ENCODE results near the gene SLC5A5. TPM values are rescaled to one million over a fixed set of nuclear protein-coding genes. Genes with fewer than 3 reads are reported as not detected.
"Not testable (repeated sequence)": the region's sequence is repeated elsewhere in the genome, so short reads cannot be mapped to it uniquely, and the experiment has no call there.

The SLC5A5 gene
- total RNA-seq, 2 experiments from 2014 or later, result 1.1 to 1.2 TPM

DNA sequence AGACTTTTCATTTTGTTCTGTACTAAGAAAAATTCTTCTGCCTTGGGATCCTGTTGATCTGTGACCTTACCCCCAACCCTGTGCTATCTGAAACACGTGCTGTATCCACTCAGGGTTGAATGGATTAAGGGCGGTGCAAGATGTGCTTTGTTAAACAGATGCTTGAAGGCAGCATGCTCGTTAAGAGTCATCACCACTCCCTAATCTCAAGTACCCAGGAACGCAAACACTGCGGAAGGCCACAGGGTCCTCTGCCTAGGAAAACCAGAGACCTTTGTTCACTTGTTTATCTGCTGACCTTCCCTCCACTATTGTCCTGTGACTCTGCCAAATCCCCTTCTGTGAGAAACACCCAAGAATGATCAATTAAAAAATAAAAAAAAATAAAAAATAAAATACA lies 47.4 kb downstream of the SLC5A5 start:
- CTCF ChIA-PET, result interaction anchor here (0.6 kb wide), 1 partner anchor 10 kb away, joined by 3 read pairs; no protein-coding TSS in a partner anchor
- H3K27me3 Mint-ChIP-seq (ENCODE audit: low read depth); intact Hi-C loops (cut with micrococcal nuclease): not testable (repeated sequence)

DNA sequence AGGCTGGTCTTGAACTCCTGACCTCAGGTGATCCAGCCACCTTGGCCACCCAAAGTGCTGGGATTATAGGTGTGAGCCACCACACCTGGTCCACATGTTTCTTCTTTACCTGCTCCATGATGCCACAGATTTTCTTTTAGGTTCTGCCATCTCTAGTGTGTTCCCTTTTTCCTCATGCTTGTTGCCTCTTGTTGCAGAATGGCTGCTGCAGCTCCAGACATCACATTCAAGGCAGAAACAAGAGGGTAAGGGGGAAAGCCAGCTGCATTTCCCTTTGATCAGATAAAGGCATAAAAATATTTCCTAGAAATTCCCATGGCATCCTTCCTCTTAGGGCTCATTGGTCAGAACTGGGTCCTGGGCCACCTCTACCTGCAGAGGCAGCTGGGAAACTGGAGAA lies 48.8 kb downstream of the SLC5A5 start:
- Mint-ChIP-seq H3K4me3 (no peak overlapping the region), H3K27me3 (ENCODE audit: low read depth) (no peaks in the 10 kb centered on the region), H3K36me3 (ENCODE audit: low read depth) (no peaks in the 10 kb centered on the region), H3K4me1 (ENCODE audit: low read depth) (no peaks in the 10 kb centered on the region), H3K9me3 (no peaks in the 10 kb centered on the region), H3K27ac (no peak overlapping the region)
- DNase-seq, result no peak
- intact Hi-C loops (cut with micrococcal nuclease), result no loop called here
- CTCF ChIA-PET, result interaction anchor here (0.7 kb wide), 1 partner anchor 12 kb away, joined by 3 read pairs; the partner anchor contains the start of gene CCDC124

More for the DNA sequence above, 47.4 kb downstream of the SLC5A5 start:
- DNase-seq; H3K27ac Mint-ChIP-seq; H3K36me3 Mint-ChIP-seq (ENCODE audit: low read depth); H3K4me1 Mint-ChIP-seq (ENCODE audit: low read depth); H3K9me3 Mint-ChIP-seq; H3K4me3 Mint-ChIP-seq: not testable (repeated sequence)

DNA sequence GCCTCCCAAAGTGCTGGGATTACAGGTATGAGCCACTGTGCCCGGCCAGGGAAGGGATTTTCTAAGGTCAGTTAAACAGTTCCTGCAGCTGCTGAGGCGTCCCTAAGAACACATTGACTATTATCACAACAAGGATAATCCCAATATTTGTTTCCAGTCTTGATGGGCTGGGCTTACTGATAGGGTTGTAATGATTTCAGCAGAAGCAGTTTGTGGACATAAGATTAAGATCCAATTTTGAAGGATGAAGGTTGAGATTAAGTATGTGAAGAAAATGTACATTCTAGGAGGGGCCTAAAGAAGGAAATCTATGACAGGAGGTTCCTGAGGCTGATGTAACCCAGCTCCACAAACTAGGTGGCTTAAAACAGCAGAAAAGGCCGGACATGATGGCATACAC lies 50.4 kb downstream of the SLC5A5 start:
- CTCF ChIA-PET, result no interaction called here
- Mint-ChIP-seq H3K4me1 (ENCODE audit: low read depth) (no peaks in the 10 kb centered on the region), H3K27ac (no peak overlapping the region)

DNA sequence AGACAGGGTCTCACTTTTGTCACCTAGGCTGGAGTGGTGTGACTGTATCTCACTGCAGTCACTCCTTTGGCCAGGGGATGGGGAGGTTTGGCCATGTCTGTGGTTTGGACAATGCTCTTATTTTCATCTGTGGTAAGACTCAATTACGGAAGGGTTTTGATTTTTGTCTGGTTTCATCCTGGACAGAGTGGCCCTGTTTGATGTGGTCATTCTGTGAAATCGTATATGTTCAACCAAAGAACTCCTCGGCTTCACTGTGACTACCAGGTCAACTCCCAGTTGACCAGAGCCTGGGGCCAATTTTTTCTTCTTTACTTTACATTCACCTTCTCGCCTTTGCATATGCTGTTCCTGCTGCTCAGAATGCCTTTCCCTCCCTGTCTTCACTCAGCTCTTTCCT lies 54.3 kb downstream of the SLC5A5 start:
- no peak overlapping the region for H3K4me3 Mint-ChIP-seq
- no peaks in the 10 kb centered on the region for H3K36me3 Mint-ChIP-seq (ENCODE audit: low read depth)
- no peak for DNase-seq
- no peak overlapping the region for H3K27ac Mint-ChIP-seq
- no peaks in the 10 kb centered on the region for H3K9me3 Mint-ChIP-seq
- CTCF ChIA-PET, result interaction anchor here (0.6 to 2.1 kb wide), 3 partner anchors 12 to 399 kb away, joined by 3 to 6 read pairs (median 4); no protein-coding TSS in a partner anchor
- intact Hi-C loops (cut with micrococcal nuclease), result no loop called here
- no peaks in the 10 kb centered on the region for H3K27me3 Mint-ChIP-seq (ENCODE audit: low read depth)
- no peaks in the 10 kb centered on the region for H3K4me1 Mint-ChIP-seq (ENCODE audit: low read depth)

More for the DNA sequence above, 50.4 kb downstream of the SLC5A5 start:
- Mint-ChIP-seq H3K27me3 (ENCODE audit: low read depth) (no peaks in the 10 kb centered on the region), H3K36me3 (ENCODE audit: low read depth) (no peaks in the 10 kb centered on the region), H3K4me3 (no peak overlapping the region), H3K9me3 (no peaks in the 10 kb centered on the region)
- intact Hi-C loops (cut with micrococcal nuclease), result no loop called here
- no peak for DNase-seq

DNA sequence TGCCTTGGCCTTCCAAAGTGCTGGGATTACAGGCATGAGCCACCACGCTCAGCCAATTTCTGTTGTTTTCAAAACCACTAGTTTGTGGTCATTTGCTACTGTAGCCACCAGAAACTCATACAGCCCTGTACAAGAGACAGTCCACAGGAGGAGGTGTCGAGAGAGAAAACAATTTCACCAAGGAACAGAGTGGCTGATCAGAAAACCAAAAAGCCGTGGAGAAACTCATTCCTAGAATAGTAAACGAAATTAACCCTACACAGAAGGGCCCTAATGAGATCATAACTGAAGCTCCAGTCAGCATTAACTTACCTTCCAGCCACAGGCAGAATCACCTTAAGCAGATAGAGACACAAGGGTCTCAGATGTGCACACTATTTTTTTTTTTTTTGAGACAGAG lies 57.3 kb downstream of the SLC5A5 start:
- no peaks in the 10 kb centered on the region for H3K27me3 Mint-ChIP-seq (ENCODE audit: low read depth)
- no peaks in the 10 kb centered on the region for H3K9me3 Mint-ChIP-seq
- intact Hi-C loops (cut with micrococcal nuclease), result no loop called here
- no peaks in the 10 kb centered on the region for H3K36me3 Mint-ChIP-seq (ENCODE audit: low read depth)
- no peak overlapping the region for H3K27ac Mint-ChIP-seq
- DNase-seq, result no peak
- no peak overlapping the region for H3K4me3 Mint-ChIP-seq
- CTCF ChIA-PET, result interaction anchor here (0.6 to 6.3 kb wide), 4 partner anchors 14 to 70 kb away, joined by 3 to 70 read pairs (median 4); partner anchors contain the start of gene RPL18A
- H3K4me1 Mint-ChIP-seq (ENCODE audit: low read depth), result peaks cover 16% of the 10 kb centered on the region

DNA sequence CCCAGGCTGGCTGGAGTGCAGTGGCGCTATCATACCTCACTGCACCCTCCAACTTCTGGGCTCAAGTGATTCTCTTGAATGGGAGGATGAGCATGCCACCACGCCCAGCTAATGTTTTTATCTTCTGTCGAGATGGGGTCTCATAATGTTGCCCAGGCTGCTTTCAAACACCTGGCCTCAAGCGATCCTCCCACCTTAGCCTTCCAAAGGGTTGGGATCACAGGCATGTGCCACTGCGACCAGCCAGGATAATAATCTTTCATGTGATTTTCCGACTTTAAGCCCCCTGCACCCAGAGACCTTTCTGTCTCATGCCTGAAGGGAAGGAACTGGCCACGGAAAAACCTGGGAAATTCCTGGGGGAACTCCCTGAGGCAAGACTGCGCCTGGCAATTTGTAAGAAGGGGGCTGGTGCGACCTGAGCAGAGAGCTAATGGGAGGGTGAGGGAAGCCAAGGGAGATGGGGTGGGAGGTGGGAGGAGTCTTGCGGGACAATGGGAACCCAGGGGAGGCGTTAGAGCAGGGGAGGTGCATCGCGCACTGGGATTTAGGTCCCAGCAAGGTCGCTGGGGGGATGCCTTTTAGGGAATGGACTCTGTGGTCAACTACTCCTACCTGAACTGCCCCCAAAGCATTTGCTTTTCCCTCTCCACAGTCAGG lies 59.9 kb downstream of the SLC5A5 start:
- intact Hi-C loops (cut with micrococcal nuclease), result loop anchor here (1.0 to 5.0 kb wide), 5 partner anchors 59 to 459 kb away; partner anchors contain the start of genes RPL18A and SLC27A1
- peak; percentile 29 for DNase-seq
- Mint-ChIP-seq H3K4me1 (ENCODE audit: low read depth) (peaks cover 19% of the 10 kb centered on the region), H3K4me3 (peak overlapping the region; percentile 95), H3K9me3 (no peaks in the 10 kb centered on the region), H3K27ac (no peak overlapping the region), H3K36me3 (ENCODE audit: low read depth) (peaks cover 2% of the 10 kb centered on the region), H3K27me3 (ENCODE audit: low read depth) (no peaks in the 10 kb centered on the region)
- CTCF ChIA-PET, result interaction anchor here (1.0 to 9.5 kb wide), 9 partner anchors 26 to 77 kb away, joined by 3 to 186 read pairs (median 7); partner anchors contain the start of genes RPL18A and SLC5A5

DNA sequence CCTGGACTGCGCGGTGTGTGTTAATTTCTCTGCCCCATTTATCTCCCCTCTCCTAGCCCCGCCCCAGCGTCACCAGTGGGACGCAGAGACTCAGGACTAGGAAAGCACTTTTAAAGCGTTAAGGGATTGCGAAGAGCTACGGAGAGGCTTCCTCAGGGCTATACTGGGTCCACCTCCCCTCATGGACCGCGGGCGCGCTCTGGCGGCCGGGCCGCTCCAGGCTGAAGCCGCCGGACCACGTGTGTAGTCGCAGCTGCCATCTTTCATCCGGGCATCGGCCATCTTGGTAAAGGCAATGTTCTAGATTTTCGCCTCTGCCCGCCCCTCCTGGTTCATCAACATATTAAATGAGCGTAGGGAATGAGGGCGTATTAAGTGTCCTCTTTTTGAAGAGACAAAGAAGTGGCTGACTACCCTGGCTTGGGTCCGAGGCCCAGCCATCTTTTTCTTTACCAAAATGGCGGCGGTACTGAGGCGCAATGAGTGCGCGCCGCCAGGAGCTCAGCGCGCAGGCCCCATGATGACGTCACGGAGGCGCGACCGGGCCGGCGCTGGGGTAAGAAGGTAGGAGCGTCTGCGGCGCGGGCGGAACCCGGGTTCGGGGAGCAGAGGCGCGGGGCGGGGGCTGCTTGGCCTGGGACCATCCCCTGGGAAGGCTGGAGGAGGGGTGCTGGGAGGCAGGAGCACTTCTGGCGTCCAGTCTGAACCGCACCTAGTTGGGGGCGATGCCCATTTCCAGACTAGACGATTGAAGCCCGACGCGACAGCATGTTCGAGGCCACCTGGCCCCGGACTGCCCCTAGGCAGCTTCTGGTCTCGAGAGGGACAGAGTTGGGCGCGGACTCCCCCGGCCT lies 61.0 kb downstream of the SLC5A5 start, which contains the start of gene CCDC124:
CCDC124 (plus strand) TSS at position 531 of the 854 bp plus-strand sequence. CDS start 3,406 bp downstream, outside the sequence.
- CTCF ChIA-PET, result interaction anchor here (0.6 to 9.5 kb wide), 11 partner anchors 12 to 229 kb away, joined by 3 to 186 read pairs (median 7); partner anchors contain the start of genes RPL18A and SLC5A5
- H3K27me3 Mint-ChIP-seq (ENCODE audit: low read depth), result no peaks in the 10 kb centered on the region
- H3K4me3 Mint-ChIP-seq, result peak within 1 kb of the TSS; percentile 95
- H3K36me3 Mint-ChIP-seq (ENCODE audit: low read depth), result peaks cover 6% of the 10 kb centered on the region
- peaks cover 25% of the 10 kb centered on the region for H3K4me1 Mint-ChIP-seq (ENCODE audit: low read depth)
- intact Hi-C loops (cut with micrococcal nuclease), result loop anchor here (1.0 to 5.0 kb wide), 5 partner anchors 60 to 460 kb away; partner anchors contain the start of genes RPL18A and SLC27A1
- no peaks in the 10 kb centered on the region for H3K9me3 Mint-ChIP-seq
- peak within 1 kb of the TSS; percentile 96 for H3K27ac Mint-ChIP-seq
- DNase-seq, result peak; percentile 95

DNA sequence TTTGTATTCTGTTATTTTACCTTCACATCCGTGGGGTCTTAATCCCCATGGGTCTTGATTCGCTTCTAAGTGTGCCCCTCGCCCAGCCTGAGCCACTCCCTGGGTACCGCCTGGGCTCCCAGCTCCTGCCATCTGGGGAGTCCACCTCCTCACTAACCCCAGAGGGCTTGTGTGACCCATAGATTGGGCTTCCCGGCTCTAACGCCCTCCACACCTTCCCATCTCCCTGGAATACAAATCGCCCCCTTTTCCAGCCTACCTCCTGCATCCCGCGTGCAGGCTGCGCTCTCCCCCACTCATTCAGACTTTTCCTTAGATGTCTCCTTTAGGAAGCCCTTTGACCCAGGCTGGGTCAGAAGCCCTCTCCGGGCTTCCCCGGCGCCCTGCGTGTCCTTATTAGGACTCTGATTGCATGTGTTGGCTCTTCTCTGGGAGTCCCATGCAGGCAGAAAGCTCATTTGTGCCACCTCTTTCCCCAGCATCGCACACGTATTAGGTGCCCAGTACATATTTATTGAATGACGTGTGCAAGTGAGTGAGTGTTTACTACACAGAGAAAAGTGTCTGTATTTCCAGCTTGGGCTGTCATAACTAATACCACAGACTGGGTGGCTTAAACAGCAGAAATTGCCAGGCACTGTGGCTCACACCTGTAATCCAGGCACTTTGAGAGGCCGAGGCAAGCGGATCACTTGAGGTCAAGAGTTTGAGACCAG lies 61.8 kb downstream of the SLC5A5 start:
- peaks cover 25% of the 10 kb centered on the region for H3K4me1 Mint-ChIP-seq (ENCODE audit: low read depth)
- H3K27me3 Mint-ChIP-seq (ENCODE audit: low read depth), result no peaks in the 10 kb centered on the region
- H3K4me3 Mint-ChIP-seq, result peak overlapping the region; percentile 95
- intact Hi-C loops (cut with micrococcal nuclease), result loop anchor here (2.0 to 5.0 kb wide), 2 partner anchors 149 to 461 kb away; partner anchors contain the start of gene SLC27A1
- H3K36me3 Mint-ChIP-seq (ENCODE audit: low read depth), result peaks cover 6% of the 10 kb centered on the region
- CTCF ChIA-PET, result interaction anchor here (0.6 to 9.5 kb wide), 11 partner anchors 12 to 230 kb away, joined by 3 to 186 read pairs (median 7); partner anchors contain the start of genes RPL18A and SLC5A5
- DNase-seq, result no peak
- H3K27ac Mint-ChIP-seq, result peak overlapping the region; percentile 48
- H3K9me3 Mint-ChIP-seq, result no peaks in the 10 kb centered on the region

DNA sequence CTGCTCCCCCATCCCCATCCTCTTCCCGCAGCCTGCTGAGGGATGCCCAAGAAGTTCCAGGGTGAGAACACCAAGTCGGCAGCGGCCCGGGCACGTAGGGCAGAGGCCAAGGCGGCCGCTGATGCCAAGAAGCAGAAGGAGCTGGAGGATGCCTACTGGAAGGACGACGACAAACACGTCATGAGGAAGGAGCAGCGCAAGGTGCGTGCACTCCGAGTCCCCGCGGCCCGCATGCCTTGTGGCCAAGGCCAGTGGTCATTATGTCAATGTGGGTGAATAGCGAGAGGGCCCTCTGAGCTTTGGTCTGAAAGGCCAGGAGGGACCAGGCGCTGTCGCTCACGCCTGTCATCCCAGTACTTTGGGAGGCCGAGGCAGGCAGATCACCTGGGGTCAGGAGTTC lies 64.6 kb downstream of the SLC5A5 start:
- DNase-seq, result no peak
- Mint-ChIP-seq H3K27ac (no peak overlapping the region), H3K9me3 (no peaks in the 10 kb centered on the region), H3K4me1 (ENCODE audit: low read depth) (peaks cover 24% of the 10 kb centered on the region), H3K4me3 (no peak overlapping the region), H3K36me3 (ENCODE audit: low read depth) (peaks cover 14% of the 10 kb centered on the region), H3K27me3 (ENCODE audit: low read depth) (no peaks in the 10 kb centered on the region)
- intact Hi-C loops (cut with micrococcal nuclease), result no loop called here
- CTCF ChIA-PET, result interaction anchor here (1.0 to 9.5 kb wide), 3 partner anchors 10 to 109 kb away, joined by 3 to 186 read pairs (median 14); no protein-coding TSS in a partner anchor

DNA sequence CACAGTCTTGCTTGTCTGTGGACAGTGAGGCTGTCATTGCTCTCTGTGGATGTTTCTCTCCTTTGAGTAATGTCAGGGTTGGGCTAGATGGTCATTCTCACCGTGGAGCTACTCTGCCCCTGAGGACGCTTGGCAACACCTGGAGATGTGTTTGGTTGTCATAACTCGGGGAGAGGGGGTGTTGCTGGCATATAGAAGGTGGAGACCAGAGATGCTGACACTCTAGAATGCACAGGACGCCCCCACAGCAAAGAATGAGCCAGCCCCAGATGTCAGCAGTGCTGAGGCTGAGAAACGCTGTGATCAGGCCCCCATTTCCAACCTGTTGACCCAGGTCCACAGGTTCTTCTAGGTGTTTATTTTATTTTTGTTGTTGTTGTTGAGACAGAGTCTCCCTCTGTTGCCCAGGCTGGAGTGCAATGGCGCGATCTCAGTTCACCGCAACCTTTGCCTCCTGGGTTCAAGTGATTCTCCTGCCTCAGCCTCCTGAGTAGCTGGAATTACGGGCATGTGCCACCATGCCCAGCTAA lies 65.7 kb downstream of the SLC5A5 start:
- H3K9me3 Mint-ChIP-seq, result no peaks in the 10 kb centered on the region
- intact Hi-C loops (cut with micrococcal nuclease), result no loop called here
- no peak for DNase-seq
- peaks cover 19% of the 10 kb centered on the region for H3K36me3 Mint-ChIP-seq (ENCODE audit: low read depth)
- no peak overlapping the region for H3K27ac Mint-ChIP-seq
- CTCF ChIA-PET, result interaction anchor here (0.9 to 9.5 kb wide), 21 partner anchors 9 to 128 kb away, joined by 3 to 186 read pairs (median 6); partner anchors contain the start of genes RPL18A and SLC5A5
- H3K4me3 Mint-ChIP-seq, result no peak overlapping the region
- H3K4me1 Mint-ChIP-seq (ENCODE audit: low read depth), result peaks cover 15% of the 10 kb centered on the region
- no peaks in the 10 kb centered on the region for H3K27me3 Mint-ChIP-seq (ENCODE audit: low read depth)

Measured in activated naive CD4-positive, alpha-beta T cell treated with anti-CD3 and anti-CD28 coated beads for 36 hours (primary cell).